CD14-positive monocyte (primary cell): Measurements from ENCODE around the gene NAA38. TPM values are rescaled to one million over a fixed set of nuclear protein-coding genes. Genes with fewer than 3 reads are reported as not detected.
A peak's percentile ranks its signal among the peaks of the same experiment; 100 is the strongest.

Source experiments
- DNase-seq, 3 donors: peaks; one replicate each; pipeline ENCODE4 v3.0.0-alpha.2; 2011 to 2022
- H2AFZ ChIP-seq: 2 replicates; pipeline ENCODE4 v1.6.0; 2012; ENCODE audit warnings: mild to moderate bottlenecking, low read depth, low read length, inconsistent platforms; ENCODE audit not compliant: insufficient read depth, poor library complexity, severe bottlenecking
- H3K27ac ChIP-seq, 2 donors: 1 replicate in 1 of 2; 2 replicates in 1 of 2; pipeline ENCODE4 v1.5.1; 2012 to 2013; ENCODE audit warnings: low read length in 2 of 2, control low read depth in 1 of 2, inconsistent platforms in 1 of 2, low read depth in 1 of 2, mild to moderate bottlenecking in 1 of 2
- H3K27me3 ChIP-seq, 2 donors: one replicate each; pipeline versions ENCODE4 v1.6.0 to v1.6.1; 2011 to 2013; ENCODE audit warnings: low read length in 2 of 2; ENCODE audit not compliant: control insufficient read depth in 2 of 2, insufficient read depth in 2 of 2
- H3K36me3 ChIP-seq, 2 donors: replicated peaks in 1 of 2; 1 replicate in 1 of 2; 2 replicates in 1 of 2; pipeline versions ENCODE4 v1.5.1 to v1.6.1; 2012 to 2013; ENCODE audit warnings: low read length in 2 of 2, control low read depth in 1 of 2, inconsistent platforms in 1 of 2, mild to moderate bottlenecking in 1 of 2; ENCODE audit not compliant: insufficient read depth in 2 of 2, control insufficient read depth in 1 of 2
- H3K4me1 ChIP-seq, 2 donors: 1 replicate in 1 of 2; 2 replicates in 1 of 2; pipeline versions ENCODE4 v1.5.1 to v1.6.1; 2012 to 2013; ENCODE audit warnings: low read length in 2 of 2, control low read depth in 1 of 2, inconsistent platforms in 1 of 2, mild to moderate bottlenecking in 1 of 2, moderate library complexity in 1 of 2; ENCODE audit not compliant: insufficient read depth in 2 of 2, control insufficient read depth in 1 of 2
- H3K4me2 ChIP-seq: replicated peaks from 2 replicates; pipeline ENCODE3; 2012; ENCODE audit warnings: low read length, moderate library complexity, mild to moderate bottlenecking; ENCODE audit not compliant: poor library complexity, severe bottlenecking; ENCODE audit errors: extremely low read depth
- H3K4me3 ChIP-seq, 3 experiments: fragments of 200-600 bp in 1 of 3; sonication (generic) in 1 of 3; replicated peaks in 1 of 3; 1 replicate in 2 of 3; 2 replicates in 1 of 3; pipeline ENCODE4 v1.5.1; 2011 to 2013; ENCODE audit warnings: low read length in 3 of 3, mild to moderate bottlenecking in 3 of 3, control low read depth in 2 of 3, low read depth in 2 of 3, inconsistent platforms in 1 of 3, moderate library complexity in 1 of 3
- H3K79me2 ChIP-seq: 2 replicates; pipeline ENCODE4 v1.6.0; 2012; ENCODE audit warnings: mild to moderate bottlenecking, control low read depth, inconsistent platforms, low read length, moderate library complexity; ENCODE audit not compliant: insufficient read depth
- H3K9ac ChIP-seq: 2 replicates; pipeline ENCODE4 v1.6.0; 2017; ENCODE audit warnings: low read length, mild to moderate bottlenecking; ENCODE audit not compliant: insufficient read depth, poor library complexity, severe bottlenecking
- H3K9me3 ChIP-seq, 2 donors: replicated peaks in 1 of 2; 1 replicate in 1 of 2; 2 replicates in 1 of 2; pipeline versions ENCODE4 v1.5.1 to v1.6.1; 2012 to 2013; ENCODE audit warnings: low read length in 2 of 2, control low read depth in 1 of 2; ENCODE audit not compliant: control insufficient read depth in 1 of 2, insufficient read depth in 1 of 2
- H4K20me1 ChIP-seq: 2 replicates; pipeline ENCODE4 v1.6.0; 2012; ENCODE audit warnings: mild to moderate bottlenecking, low read length, control low read depth, moderate library complexity; ENCODE audit not compliant: insufficient read depth
- H3K27ac Mint-ChIP-seq, 7 donors: one replicate each; pipeline ENCODE4 v1.8.0; 2020; ENCODE audit warnings: mild to moderate bottlenecking in 7 of 7, mixed read lengths in 7 of 7, moderate library complexity in 6 of 7, inconsistent platforms in 2 of 7
- H3K27me3 Mint-ChIP-seq, 3 donors: one replicate each; pipeline ENCODE4 v1.8.0; 2021 to 2022; ENCODE audit warnings: low read depth in 3 of 3, mild to moderate bottlenecking in 3 of 3, mixed read lengths in 3 of 3, moderate library complexity in 3 of 3, inconsistent platforms in 1 of 3
- H3K36me3 Mint-ChIP-seq, 2 donors: one replicate each; pipeline ENCODE4 v1.8.0; 2020; ENCODE audit warnings: mixed read lengths in 2 of 2, inconsistent platforms in 1 of 2, mild to moderate bottlenecking in 1 of 2
- H3K4me1 Mint-ChIP-seq: one replicate; pipeline ENCODE4 v1.8.0; 2020; ENCODE audit warnings: mild to moderate bottlenecking, mixed read lengths
- H3K4me3 Mint-ChIP-seq, 2 donors: one replicate each; pipeline ENCODE4 v1.8.0; 2020; ENCODE audit warnings: mild to moderate bottlenecking in 2 of 2, mixed read lengths in 2 of 2, moderate library complexity in 1 of 2
- H3K9me3 Mint-ChIP-seq, 7 donors: one replicate each; pipeline ENCODE4 v1.8.0; 2020 to 2022; ENCODE audit warnings: mixed read lengths in 7 of 7, mild to moderate bottlenecking in 6 of 7, moderate library complexity in 6 of 7, inconsistent platforms in 2 of 7
- CTCF ChIP-seq: fragments of 200-600 bp; IDR thresholded peaks from one replicate; pipeline ENCODE4 v1.8.0; 2022; ENCODE audit warnings: antibody characterized with exemption, mild to moderate bottlenecking
- WGBS: methylation state at CpG from one replicate; pipeline ENCODE4 v1.1.5; 2013; ENCODE audit warnings: missing lambda C conversion rate; ENCODE audit not compliant: insufficient coverage; 5-methylcytosine and 5-hydroxymethylcytosine counted together
- intact Hi-C, 2 donors: fragments of 100-400 bp; cut with micrococcal nuclease; formaldehyde crosslinking; loops; one replicate each; pipeline versions ENCODE4 v1.15.0 to v1.15.1; 2023
- polyA plus RNA-seq, 3 donors: library from polyadenylated mRNA; depleted of rRNA in 1 of 3; unstranded in 2 of 3; stranded (reverse) in 1 of 3; fragments of 300-500 nt in 2 of 3; fragments of >200 nt in 1 of 3; fragmentation: Illumina TruSeq in 2 of 3; gene quantifications; 1 replicate in 2 of 3; 2 replicates in 1 of 3; pipeline ENCODE4 v1.2.3, GENCODE V29; 2012 to 2021

NAA38 gene
- polyA plus RNA-seq, 3 donors = 63.8 to 197 (median 148) TPM

DNA sequence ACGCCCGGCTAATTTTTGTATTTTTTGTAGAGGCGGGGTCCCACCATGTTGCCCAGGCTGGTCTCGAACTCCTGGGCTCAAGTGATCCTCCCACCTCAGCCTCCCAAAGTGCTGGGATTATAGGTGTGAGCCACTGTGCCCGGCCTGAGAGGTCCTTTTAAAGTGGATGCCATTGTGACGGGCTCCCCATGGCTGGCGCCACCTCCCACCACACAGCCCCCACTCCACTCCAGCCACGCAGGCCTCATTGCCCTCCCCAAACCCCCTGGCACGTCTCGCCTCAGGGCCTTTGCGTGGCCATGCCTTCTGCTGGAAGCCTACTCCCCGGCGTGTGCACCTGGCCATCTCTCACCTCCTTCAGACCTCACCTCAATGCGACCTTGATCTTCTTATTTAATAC is 35.2 kb downstream of the NAA38 start:
- peaks cover 6% of the 10 kb centered on the region for H3K4me1 Mint-ChIP-seq
- Histone ChIP-seq H3K27me3 (no peaks in the 10 kb centered on the region), H3K4me2 (no peak overlapping the region), H4K20me1 (no peaks in the 10 kb centered on the region), H3K4me3 (no peak overlapping the region), H3K27ac (no peak overlapping the region), H2AFZ (no peak overlapping the region), H3K9ac (no peak overlapping the region), H3K36me3 (no peaks in the 10 kb centered on the region), H3K4me1 (no peaks in the 10 kb centered on the region), H3K79me2 (no peaks in the 10 kb centered on the region), H3K9me3 (no peaks in the 10 kb centered on the region)
- intact Hi-C loops = loop anchor here (2.0 to 5.0 kb wide), 4 partner anchors 31 to 80 kb away; partner anchors contain the start of gene NAA38 (in 1 of the 2)
- H3K27ac Mint-ChIP-seq = peak overlapping the region in 1 of 7 donors; percentile 45
- no peak for DNase-seq
- H3K9me3 Mint-ChIP-seq = no peaks in the 10 kb centered on the region
- H3K4me3 Mint-ChIP-seq = no peak overlapping the region
- H3K27me3 Mint-ChIP-seq = peaks cover 7 to 9% (median 7%) of the 10 kb centered on the region in 3 donors
- H3K36me3 Mint-ChIP-seq = no peaks in the 10 kb centered on the region
- no peak for TF ChIP-seq CTCF
- WGBS = 94% methylated on average over 11 of the region's 14 CpGs

DNA sequence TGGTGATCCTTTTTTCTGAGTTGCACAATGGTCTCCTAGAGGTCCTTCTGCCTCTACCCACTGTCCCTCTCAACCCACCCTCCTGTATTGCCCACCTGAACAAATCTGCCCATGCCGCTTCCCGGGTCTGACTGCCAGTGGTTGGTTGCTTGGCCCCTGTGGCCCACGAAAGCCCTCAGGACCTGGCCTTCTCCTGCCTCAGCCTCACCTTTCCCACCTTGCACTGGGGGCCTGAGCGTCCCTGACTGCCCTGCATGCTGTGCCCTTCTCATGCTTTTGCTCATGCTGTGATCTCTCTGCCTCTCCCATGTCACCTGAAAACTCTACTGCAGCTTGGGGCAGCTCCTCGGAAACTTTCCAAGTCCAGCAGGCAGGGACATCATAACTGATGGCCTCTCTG is 37.1 kb downstream of the NAA38 start:
- WGBS = 97% methylated on average over 5 of the region's 5 CpGs
- Mint-ChIP-seq H3K4me3 (no peak overlapping the region), H3K27ac (no peak overlapping the region), H3K4me1 (peaks cover 3% of the 10 kb centered on the region), H3K9me3 (no peaks in the 10 kb centered on the region), H3K27me3 (peaks cover 2 to 6% (median 5%) of the 10 kb centered on the region in 3 donors), H3K36me3 (no peaks in the 10 kb centered on the region)
- H3K9ac ChIP-seq = no peak overlapping the region
- no peak overlapping the region for H3K27ac ChIP-seq
- no peaks in the 10 kb centered on the region for H4K20me1 ChIP-seq
- H3K9me3 ChIP-seq = no peaks in the 10 kb centered on the region
- no peaks in the 10 kb centered on the region for H3K79me2 ChIP-seq
- no peak for TF ChIP-seq CTCF
- no peak for DNase-seq
- no peaks in the 10 kb centered on the region for H3K27me3 ChIP-seq
- H3K36me3 ChIP-seq = no peaks in the 10 kb centered on the region
- intact Hi-C loops = loop anchor here (5.0 kb wide), 2 partner anchors 77 to 78 kb away; no protein-coding TSS in a partner anchor
- no peak overlapping the region for H3K4me2 ChIP-seq
- no peak overlapping the region for H3K4me3 ChIP-seq
- no peaks in the 10 kb centered on the region for H3K4me1 ChIP-seq
- no peak overlapping the region for H2AFZ ChIP-seq
